DOHH2 (cell line): ENCODE results near the gene FAM217A.

Experiments
- H3F3A ChIP-seq: fragments of 200-600 bp; sonication (generic), shearing (Covaris generic); 2 replicates; pipeline ENCODE4 v1.6.0; 2016; ENCODE audit warnings: antibody characterized with exemption, mild to moderate bottlenecking; ENCODE audit not compliant: control insufficient read depth, insufficient read depth
- H3K27ac ChIP-seq: fragments of 200-600 bp; sonication (generic); 2 replicates; pipeline ENCODE4 v1.5.1; 2014; ENCODE audit warnings: low read depth, mild to moderate bottlenecking, low read length, moderate library complexity
- H3K27me3 ChIP-seq: fragments of 200-600 bp; sonication (generic); 2 replicates; pipeline ENCODE4 v1.6.1; 2014; ENCODE audit warnings: mild to moderate bottlenecking, low read length, mixed read lengths; ENCODE audit not compliant: control insufficient read depth
- H3K36me3 ChIP-seq: fragments of 200-600 bp; sonication (generic); 2 replicates; pipeline ENCODE4 v1.6.1; 2014; ENCODE audit warnings: mild to moderate bottlenecking, low read length, moderate library complexity, mixed read lengths; ENCODE audit not compliant: control insufficient read depth
- H3K4me1 ChIP-seq: fragments of 200-600 bp; sonication (generic); 2 replicates; pipeline ENCODE4 v1.6.1; 2014; ENCODE audit warnings: mild to moderate bottlenecking, low read length, mixed read lengths; ENCODE audit not compliant: control insufficient read depth
- H3K4me2 ChIP-seq: fragments of 200-600 bp; sonication (generic); 2 replicates; pipeline ENCODE4 v1.6.0; 2014; ENCODE audit warnings: mild to moderate bottlenecking, low read length, moderate library complexity
- H3K4me3 ChIP-seq: fragments of 200-600 bp; sonication (generic); 2 replicates; pipeline ENCODE4 v1.5.1; 2014; ENCODE audit warnings: mild to moderate bottlenecking, low read length, mixed read lengths
- H3K79me2 ChIP-seq: fragments of 200-600 bp; sonication (generic); 2 replicates; pipeline ENCODE4 v1.6.1; 2014; ENCODE audit warnings: mild to moderate bottlenecking, low read length, mixed read lengths; ENCODE audit not compliant: control insufficient read depth
- H3K9me2 ChIP-seq: fragments of 200-600 bp; sonication (generic); replicated peaks from 2 replicates; pipeline ENCODE4 v1.6.1; 2014; ENCODE audit warnings: mild to moderate bottlenecking, low read length, mixed read lengths; ENCODE audit not compliant: control insufficient read depth
- H3K9me3 ChIP-seq: fragments of 200-600 bp; sonication (generic); 2 replicates; pipeline ENCODE4 v1.6.1; 2014; ENCODE audit warnings: antibody characterized with exemption, low read length, mixed read lengths; ENCODE audit not compliant: control insufficient read depth, insufficient read depth
- H4K20me1 ChIP-seq: fragments of 200-600 bp; sonication (generic); 2 replicates; pipeline ENCODE4 v1.6.0; 2014; ENCODE audit warnings: low read depth, mild to moderate bottlenecking, antibody characterized with exemption, low read length, moderate library complexity; ENCODE audit not compliant: control insufficient read depth, insufficient read depth
- CTCF ChIP-seq: fragments of 200-600 bp; sonication (generic); IDR thresholded peaks from one replicate; pipeline ENCODE4 v1.5.1; 2014; ENCODE audit warnings: antibody characterized with exemption, mild to moderate bottlenecking, low read depth, low read length; ENCODE audit not compliant: poor library complexity, severe bottlenecking
- EZH2phosphoT487 ChIP-seq: fragments of 200-600 bp; sonication (generic); IDR thresholded peaks from 2 replicates; pipeline ENCODE4 v1.6.1; 2017; ENCODE audit warnings: borderline replicate concordance, mild to moderate bottlenecking, antibody characterized with exemption, low read length, moderate library complexity, mixed read lengths

Gene FAM217A

GRCh38 chr6:4084444-4085331 lies 5.8 kb upstream of the FAM217A start:
- Histone ChIP-seq H3K9me3 (no peaks in the 10 kb centered on the region), H3F3A (no peaks in the 10 kb centered on the region), H3K4me3 (no peak overlapping the region), H3K4me2 (no peak overlapping the region), H3K9me2 (no peaks in the 10 kb centered on the region), H3K79me2 (no peaks in the 10 kb centered on the region), H3K27ac (no peak overlapping the region), H3K27me3 (peaks cover 13% of the 10 kb centered on the region; the same call in 1 of the 2 replicates), H3K4me1 (no peaks in the 10 kb centered on the region), H4K20me1 (no peaks in the 10 kb centered on the region), H3K36me3 (no peaks in the 10 kb centered on the region)
- no peak for TF ChIP-seq EZH2phosphoT487
- TF ChIP-seq CTCF: no peak

GRCh38 chr6:4074478-4075235 lies 4.3 kb downstream of the FAM217A start:
- no peaks in the 10 kb centered on the region for H3K36me3 ChIP-seq
- H3K4me1 ChIP-seq: no peaks in the 10 kb centered on the region
- H3K9me2 ChIP-seq: no peaks in the 10 kb centered on the region
- no peaks in the 10 kb centered on the region for H4K20me1 ChIP-seq
- TF ChIP-seq CTCF (no peak), EZH2phosphoT487 (no peak)
- peaks cover 3% of the 10 kb centered on the region; the same call in 1 of the 2 replicates for H3K27me3 ChIP-seq
- H3F3A ChIP-seq: no peaks in the 10 kb centered on the region
- H3K4me2 ChIP-seq: no peak overlapping the region
- no peak overlapping the region for H3K4me3 ChIP-seq
- H3K27ac ChIP-seq: no peak overlapping the region
- no peaks in the 10 kb centered on the region for H3K79me2 ChIP-seq
- no peaks in the 10 kb centered on the region for H3K9me3 ChIP-seq

GRCh38 chr6:4071330-4071729 lies 7.6 kb downstream of the FAM217A start:
- H3F3A ChIP-seq: peaks cover 14% of the 10 kb centered on the region
- H3K4me3 ChIP-seq: no peak overlapping the region
- no peaks in the 10 kb centered on the region for H3K9me2 ChIP-seq
- H3K4me1 ChIP-seq: no peaks in the 10 kb centered on the region
- H3K27me3 ChIP-seq: peaks cover 3% of the 10 kb centered on the region; the same call in 1 of the 2 replicates
- no peaks in the 10 kb centered on the region for H3K36me3 ChIP-seq
- H4K20me1 ChIP-seq: no peaks in the 10 kb centered on the region
- no peaks in the 10 kb centered on the region for H3K9me3 ChIP-seq
- H3K27ac ChIP-seq: no peak overlapping the region
- H3K4me2 ChIP-seq: no peak overlapping the region
- TF ChIP-seq CTCF (no peak), EZH2phosphoT487 (no peak)
- no peaks in the 10 kb centered on the region for H3K79me2 ChIP-seq
